ENCODE data around the gene EFNA1. TPM values are rescaled to one million over a fixed set of nuclear protein-coding genes. Genes with fewer than 3 reads are reported as not detected.
A peak's percentile ranks its signal among the peaks of the same experiment; 100 is the strongest.

The EFNA1 gene
- total RNA-seq, 1 experiment from 2014 or later, result 6.5 TPM

DNA sequence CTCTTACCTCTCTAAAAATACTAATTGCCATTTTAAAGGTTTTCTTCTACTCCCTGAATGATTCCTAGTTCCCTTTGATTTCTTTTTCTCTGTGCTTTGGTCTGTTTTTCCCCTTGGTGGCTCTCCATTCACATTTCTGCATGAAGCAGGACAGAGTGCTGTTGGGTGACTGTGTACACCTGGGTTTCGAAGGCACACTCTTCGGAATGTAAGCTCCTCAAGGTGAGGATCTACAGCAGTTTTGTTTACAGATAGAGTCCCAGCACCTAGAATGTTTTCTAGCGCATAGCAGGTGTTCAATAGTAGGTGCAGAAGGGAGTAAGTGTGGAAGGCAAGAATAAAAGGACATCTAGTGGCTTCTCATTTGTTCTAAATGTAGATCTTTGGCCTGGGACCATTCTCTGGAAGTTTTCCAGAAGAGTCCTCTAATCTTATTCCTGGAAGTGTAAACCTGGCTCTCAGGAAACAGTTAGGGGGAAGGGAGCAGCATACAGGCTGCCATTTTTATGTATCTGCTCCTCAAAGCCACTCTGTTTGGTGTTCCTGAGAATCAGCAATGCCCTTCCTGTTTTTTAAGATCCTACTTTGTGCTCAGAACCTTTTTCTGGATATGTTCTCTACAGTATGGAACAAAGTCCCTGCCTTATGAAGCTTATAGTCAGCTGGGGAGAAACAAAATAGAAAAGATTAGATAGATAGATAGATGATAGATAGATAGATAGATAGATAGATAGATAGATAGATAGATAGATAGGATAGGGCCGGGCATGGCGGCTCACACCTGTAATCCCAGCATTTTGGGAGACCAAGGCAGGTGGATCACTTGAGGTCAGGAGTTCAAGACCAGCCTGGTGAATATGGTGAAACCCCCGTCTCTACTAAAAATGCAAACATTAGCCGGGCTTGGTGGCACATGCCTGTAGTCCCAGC, 22.8 kb upstream of the EFNA1 start:
- ATAC-seq, result no peak
- no peak overlapping the region for H3K4me3 Mint-ChIP-seq
- DNase-seq (ENCODE audit: low spot score), result no peak
- TF ChIP-seq JAZF1 (CRISPR knock-in tag; IDR thresholded peaks at IDR 0.05), result no peak
- no peaks in the 10 kb centered on the region for H3K36me3 Mint-ChIP-seq
- no peak overlapping the region for H3K27ac Mint-ChIP-seq
- CTCF ChIA-PET, result interaction anchor here (0.8 to 3.2 kb wide), 4 partner anchors 10 to 63 kb away, joined by 3 to 17 read pairs (median 6); no protein-coding TSS in a partner anchor
- H3K27me3 Mint-ChIP-seq (ENCODE audit: low read depth), result peaks cover 14% of the 10 kb centered on the region
- H3K4me1 Mint-ChIP-seq, result no peaks in the 10 kb centered on the region
- POLR2A ChIA-PET, result no interaction called here
- H3K9me3 Mint-ChIP-seq, result no peaks in the 10 kb centered on the region

DNA sequence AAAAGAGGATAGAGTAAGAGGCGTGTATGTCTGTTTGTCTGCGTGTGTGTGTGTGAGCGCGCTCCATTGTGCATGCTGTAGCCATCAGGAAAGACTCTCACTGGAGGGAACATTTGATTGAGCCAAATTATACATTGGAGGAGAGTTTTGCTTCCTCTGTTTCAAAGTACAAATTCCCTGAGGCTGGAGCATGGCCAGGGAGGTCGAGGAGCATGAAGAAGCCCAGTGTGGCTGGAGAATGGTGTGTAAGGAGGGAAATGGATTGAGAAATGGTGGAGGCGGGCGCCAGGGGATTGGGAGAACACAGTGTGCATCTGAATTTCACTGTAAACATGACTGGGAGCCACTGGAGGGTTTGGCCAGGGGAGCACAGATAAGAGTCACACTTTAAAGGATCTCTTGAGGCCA, 22.1 kb upstream of the EFNA1 start:
- H3K9me3 Mint-ChIP-seq, result no peaks in the 10 kb centered on the region
- peak overlapping the region; percentile 2; the same call in 1 of the 2 replicates for H3K27ac Mint-ChIP-seq
- DNase-seq (ENCODE audit: low spot score), result no peak
- no peak overlapping the region for H3K4me3 Mint-ChIP-seq
- no peaks in the 10 kb centered on the region for H3K36me3 Mint-ChIP-seq
- peaks cover 14% of the 10 kb centered on the region for H3K27me3 Mint-ChIP-seq (ENCODE audit: low read depth)
- no peaks in the 10 kb centered on the region for H3K4me1 Mint-ChIP-seq
- TF ChIP-seq, protein P1, sequence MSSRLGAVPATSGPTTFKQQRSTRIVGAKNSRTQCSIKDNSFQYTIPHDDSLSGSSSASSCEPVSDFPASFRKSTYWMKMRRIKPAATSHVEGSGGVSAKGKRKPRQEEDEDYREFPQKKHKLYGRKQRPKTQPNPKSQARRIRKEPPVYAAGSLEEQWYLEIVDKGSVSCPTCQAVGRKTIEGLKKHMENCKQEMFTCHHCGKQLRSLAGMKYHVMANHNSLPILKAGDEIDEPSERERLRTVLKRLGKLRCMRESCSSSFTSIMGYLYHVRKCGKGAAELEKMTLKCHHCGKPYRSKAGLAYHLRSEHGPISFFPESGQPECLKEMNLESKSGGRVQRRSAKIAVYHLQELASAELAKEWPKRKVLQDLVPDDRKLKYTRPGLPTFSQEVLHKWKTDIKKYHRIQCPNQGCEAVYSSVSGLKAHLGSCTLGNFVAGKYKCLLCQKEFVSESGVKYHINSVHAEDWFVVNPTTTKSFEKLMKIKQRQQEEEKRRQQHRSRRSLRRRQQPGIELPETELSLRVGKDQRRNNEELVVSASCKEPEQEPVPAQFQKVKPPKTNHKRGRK (CRISPR knock-in tag; IDR thresholded peaks at IDR 0.05; ENCODE audit: borderline replicate concordance), result no peak
- TF ChIP-seq GRHL2 (CRISPR knock-in tag; IDR thresholded peaks at IDR 0.05; ENCODE audit: insufficient replicate concordance, severe bottlenecking) (no peak), ATF1 (CRISPR knock-in tag; IDR thresholded peaks at IDR 0.05) (no peak)
- TF ChIP-seq, protein P2, sequence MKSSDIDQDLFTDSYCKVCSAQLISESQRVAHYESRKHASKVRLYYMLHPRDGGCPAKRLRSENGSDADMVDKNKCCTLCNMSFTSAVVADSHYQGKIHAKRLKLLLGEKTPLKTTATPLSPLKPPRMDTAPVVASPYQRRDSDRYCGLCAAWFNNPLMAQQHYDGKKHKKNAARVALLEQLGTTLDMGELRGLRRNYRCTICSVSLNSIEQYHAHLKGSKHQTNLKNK (CRISPR knock-in tag; IDR thresholded peaks at IDR 0.05), result no peak
- TF ChIP-seq, protein P3, sequence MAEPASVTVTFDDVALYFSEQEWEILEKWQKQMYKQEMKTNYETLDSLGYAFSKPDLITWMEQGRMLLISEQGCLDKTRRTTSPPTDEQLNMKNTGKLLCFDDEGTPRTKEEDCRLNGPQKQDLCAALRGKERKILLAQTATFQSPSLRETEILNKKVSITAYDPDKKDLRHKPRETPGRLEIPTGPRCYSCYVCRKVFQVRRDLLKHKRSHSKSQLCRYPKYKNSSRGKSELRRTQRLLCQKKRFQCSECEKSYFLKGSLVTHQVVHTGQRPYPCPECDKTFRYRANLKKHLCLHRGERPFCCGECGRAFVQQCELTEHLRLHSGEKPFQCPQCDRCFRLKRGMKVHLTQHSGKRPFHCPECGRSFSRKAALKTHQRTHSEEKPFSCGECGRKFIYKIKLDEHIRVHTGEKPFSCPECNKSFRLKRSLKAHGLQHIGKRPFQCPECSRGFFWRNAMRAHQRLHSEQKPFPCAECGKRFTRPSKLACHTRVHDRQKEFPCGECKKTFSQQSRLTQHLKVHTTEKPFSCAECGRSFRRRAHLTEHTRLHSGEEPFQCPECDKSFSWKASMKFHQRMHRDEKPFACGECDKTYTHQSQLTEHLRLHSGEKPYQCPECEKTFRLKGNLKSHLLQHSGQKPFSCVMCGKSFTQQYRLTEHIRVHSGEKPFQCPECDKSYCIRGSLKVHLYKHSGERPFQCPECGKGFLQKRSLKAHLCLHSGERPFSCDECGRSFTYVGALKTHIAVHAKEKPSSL (CRISPR knock-in tag; conservative IDR thresholded peaks at IDR 0.05), result no peak
- TF ChIP-seq, protein P4, sequence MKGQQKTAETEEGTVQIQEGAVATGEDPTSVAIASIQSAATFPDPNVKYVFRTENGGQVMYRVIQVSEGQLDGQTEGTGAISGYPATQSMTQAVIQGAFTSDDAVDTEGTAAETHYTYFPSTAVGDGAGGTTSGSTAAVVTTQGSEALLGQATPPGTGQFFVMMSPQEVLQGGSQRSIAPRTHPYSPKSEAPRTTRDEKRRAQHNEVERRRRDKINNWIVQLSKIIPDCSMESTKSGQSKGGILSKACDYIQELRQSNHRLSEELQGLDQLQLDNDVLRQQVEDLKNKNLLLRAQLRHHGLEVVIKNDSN (CRISPR knock-in tag; IDR thresholded peaks at IDR 0.05), result no peak
- TF ChIP-seq, protein P5, sequence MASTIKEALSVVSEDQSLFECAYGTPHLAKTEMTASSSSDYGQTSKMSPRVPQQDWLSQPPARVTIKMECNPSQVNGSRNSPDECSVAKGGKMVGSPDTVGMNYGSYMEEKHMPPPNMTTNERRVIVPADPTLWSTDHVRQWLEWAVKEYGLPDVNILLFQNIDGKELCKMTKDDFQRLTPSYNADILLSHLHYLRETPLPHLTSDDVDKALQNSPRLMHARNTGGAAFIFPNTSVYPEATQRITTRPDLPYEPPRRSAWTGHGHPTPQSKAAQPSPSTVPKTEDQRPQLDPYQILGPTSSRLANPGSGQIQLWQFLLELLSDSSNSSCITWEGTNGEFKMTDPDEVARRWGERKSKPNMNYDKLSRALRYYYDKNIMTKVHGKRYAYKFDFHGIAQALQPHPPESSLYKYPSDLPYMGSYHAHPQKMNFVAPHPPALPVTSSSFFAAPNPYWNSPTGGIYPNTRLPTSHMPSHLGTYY (CRISPR knock-in tag; IDR thresholded peaks at IDR 0.05), result no peak
- TF ChIP-seq, protein P6, sequence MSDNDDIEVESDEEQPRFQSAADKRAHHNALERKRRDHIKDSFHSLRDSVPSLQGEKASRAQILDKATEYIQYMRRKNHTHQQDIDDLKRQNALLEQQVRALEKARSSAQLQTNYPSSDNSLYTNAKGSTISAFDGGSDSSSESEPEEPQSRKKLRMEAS (CRISPR knock-in tag; IDR thresholded peaks at IDR 0.05), result no peak
- TF ChIP-seq, protein P7, sequence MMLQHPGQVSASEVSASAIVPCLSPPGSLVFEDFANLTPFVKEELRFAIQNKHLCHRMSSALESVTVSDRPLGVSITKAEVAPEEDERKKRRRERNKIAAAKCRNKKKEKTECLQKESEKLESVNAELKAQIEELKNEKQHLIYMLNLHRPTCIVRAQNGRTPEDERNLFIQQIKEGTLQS (CRISPR knock-in tag; conservative IDR thresholded peaks at IDR 0.05), result no peak
- CTCF ChIA-PET, result interaction anchor here (2.3 to 3.2 kb wide), 2 partner anchors 14 to 20 kb away, joined by 5 to 17 read pairs; no protein-coding TSS in a partner anchor
- no peak for ATAC-seq
- POLR2A ChIA-PET, result no interaction called here

DNA sequence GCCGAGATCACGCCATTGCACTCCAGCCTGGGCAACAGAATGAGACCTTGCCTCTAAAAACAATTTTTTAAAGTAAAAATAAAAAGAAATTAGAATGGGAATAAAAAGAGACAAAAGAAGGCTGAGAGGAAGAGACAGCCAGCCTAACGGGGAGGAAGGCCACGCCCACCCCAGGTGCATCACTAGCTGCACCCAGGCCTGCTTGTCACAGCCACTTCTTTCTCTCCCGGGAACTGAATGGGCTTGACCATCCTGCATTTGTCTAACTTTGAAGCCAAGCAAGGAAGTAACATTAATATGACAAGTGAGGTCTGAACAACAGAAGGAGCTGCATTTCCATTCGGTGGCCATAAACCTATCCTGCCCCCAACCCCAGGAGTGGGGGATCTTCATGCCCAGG, 20.8 kb upstream of the EFNA1 start:
- H3K4me3 Mint-ChIP-seq, result no peak overlapping the region
- ChIA-PET POLR2A (no interaction called here), CTCF (interaction anchor here (0.6 to 3.2 kb wide), 7 partner anchors 9 to 85 kb away, joined by 3 to 25 read pairs (median 5); partner anchors contain the start of gene KRTCAP2)
- peaks cover under 1% of the 10 kb centered on the region; the same call in 1 of the 2 replicates for H3K4me1 Mint-ChIP-seq
- ATAC-seq, result no peak
- H3K9me3 Mint-ChIP-seq, result no peaks in the 10 kb centered on the region
- H3K27me3 Mint-ChIP-seq (ENCODE audit: low read depth), result peaks cover 14% of the 10 kb centered on the region
- DNase-seq (ENCODE audit: low spot score), result no peak
- no peaks in the 10 kb centered on the region for H3K36me3 Mint-ChIP-seq
- no peak overlapping the region for H3K27ac Mint-ChIP-seq
- TF ChIP-seq, protein P8, sequence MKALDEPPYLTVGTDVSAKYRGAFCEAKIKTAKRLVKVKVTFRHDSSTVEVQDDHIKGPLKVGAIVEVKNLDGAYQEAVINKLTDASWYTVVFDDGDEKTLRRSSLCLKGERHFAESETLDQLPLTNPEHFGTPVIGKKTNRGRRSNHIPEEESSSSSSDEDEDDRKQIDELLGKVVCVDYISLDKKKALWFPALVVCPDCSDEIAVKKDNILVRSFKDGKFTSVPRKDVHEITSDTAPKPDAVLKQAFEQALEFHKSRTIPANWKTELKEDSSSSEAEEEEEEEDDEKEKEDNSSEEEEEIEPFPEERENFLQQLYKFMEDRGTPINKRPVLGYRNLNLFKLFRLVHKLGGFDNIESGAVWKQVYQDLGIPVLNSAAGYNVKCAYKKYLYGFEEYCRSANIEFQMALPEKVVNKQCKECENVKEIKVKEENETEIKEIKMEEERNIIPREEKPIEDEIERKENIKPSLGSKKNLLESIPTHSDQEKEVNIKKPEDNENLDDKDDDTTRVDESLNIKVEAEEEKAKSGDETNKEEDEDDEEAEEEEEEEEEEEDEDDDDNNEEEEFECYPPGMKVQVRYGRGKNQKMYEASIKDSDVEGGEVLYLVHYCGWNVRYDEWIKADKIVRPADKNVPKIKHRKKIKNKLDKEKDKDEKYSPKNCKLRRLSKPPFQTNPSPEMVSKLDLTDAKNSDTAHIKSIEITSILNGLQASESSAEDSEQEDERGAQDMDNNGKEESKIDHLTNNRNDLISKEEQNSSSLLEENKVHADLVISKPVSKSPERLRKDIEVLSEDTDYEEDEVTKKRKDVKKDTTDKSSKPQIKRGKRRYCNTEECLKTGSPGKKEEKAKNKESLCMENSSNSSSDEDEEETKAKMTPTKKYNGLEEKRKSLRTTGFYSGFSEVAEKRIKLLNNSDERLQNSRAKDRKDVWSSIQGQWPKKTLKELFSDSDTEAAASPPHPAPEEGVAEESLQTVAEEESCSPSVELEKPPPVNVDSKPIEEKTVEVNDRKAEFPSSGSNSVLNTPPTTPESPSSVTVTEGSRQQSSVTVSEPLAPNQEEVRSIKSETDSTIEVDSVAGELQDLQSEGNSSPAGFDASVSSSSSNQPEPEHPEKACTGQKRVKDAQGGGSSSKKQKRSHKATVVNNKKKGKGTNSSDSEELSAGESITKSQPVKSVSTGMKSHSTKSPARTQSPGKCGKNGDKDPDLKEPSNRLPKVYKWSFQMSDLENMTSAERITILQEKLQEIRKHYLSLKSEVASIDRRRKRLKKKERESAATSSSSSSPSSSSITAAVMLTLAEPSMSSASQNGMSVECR (CRISPR knock-in tag; IDR thresholded peaks at IDR 0.05; ENCODE audit: borderline replicate concordance), result no peak
- TF ChIP-seq MXD4 (CRISPR knock-in tag; IDR thresholded peaks at IDR 0.05; ENCODE audit: borderline replicate concordance) (no peak), TP53 (CRISPR knock-in tag; IDR thresholded peaks at IDR 0.05) (no peak)
- TF ChIP-seq, protein P9, sequence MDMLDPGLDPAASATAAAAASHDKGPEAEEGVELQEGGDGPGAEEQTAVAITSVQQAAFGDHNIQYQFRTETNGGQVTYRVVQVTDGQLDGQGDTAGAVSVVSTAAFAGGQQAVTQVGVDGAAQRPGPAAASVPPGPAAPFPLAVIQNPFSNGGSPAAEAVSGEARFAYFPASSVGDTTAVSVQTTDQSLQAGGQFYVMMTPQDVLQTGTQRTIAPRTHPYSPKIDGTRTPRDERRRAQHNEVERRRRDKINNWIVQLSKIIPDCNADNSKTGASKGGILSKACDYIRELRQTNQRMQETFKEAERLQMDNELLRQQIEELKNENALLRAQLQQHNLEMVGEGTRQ (CRISPR knock-in tag; IDR thresholded peaks at IDR 0.05), result no peak
- TF ChIP-seq, protein P10, sequence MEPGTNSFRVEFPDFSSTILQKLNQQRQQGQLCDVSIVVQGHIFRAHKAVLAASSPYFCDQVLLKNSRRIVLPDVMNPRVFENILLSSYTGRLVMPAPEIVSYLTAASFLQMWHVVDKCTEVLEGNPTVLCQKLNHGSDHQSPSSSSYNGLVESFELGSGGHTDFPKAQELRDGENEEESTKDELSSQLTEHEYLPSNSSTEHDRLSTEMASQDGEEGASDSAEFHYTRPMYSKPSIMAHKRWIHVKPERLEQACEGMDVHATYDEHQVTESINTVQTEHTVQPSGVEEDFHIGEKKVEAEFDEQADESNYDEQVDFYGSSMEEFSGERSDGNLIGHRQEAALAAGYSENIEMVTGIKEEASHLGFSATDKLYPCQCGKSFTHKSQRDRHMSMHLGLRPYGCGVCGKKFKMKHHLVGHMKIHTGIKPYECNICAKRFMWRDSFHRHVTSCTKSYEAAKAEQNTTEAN (CRISPR knock-in tag; IDR thresholded peaks at IDR 0.05), result no peak

All from WTC11 (cell line).